Right lobe of liver (tissue), 4 donors: ENCODE results near the gene CASZ1.

Experiments used
- POLR2A ChIP-seq: fragments of 450-650 bp; IDR thresholded peaks from one replicate; pipeline ENCODE4 v1.6.1; 2017; ENCODE audit warnings: antibody characterized with exemption, mild to moderate bottlenecking
- TF ChIP-seq, protein P1 (sequence below), 4 donors: fragments of 200-600 bp in 3 of 4; fragments of 450-650 bp in 1 of 4; IDR thresholded peaks; one replicate each; pipeline versions ENCODE4 v1.5.1 to v1.8.0; 2016 to 2022; ENCODE audit warnings: antibody characterized with exemption in 4 of 4, mild to moderate bottlenecking in 2 of 4
- donor health status: DM: no; HTN: no; CAD: no.
- donor health status: DM: no; HTN: no; CAD: no.
- donor health status: DM: no; HTN: yes; CAD: no.

DNA sequence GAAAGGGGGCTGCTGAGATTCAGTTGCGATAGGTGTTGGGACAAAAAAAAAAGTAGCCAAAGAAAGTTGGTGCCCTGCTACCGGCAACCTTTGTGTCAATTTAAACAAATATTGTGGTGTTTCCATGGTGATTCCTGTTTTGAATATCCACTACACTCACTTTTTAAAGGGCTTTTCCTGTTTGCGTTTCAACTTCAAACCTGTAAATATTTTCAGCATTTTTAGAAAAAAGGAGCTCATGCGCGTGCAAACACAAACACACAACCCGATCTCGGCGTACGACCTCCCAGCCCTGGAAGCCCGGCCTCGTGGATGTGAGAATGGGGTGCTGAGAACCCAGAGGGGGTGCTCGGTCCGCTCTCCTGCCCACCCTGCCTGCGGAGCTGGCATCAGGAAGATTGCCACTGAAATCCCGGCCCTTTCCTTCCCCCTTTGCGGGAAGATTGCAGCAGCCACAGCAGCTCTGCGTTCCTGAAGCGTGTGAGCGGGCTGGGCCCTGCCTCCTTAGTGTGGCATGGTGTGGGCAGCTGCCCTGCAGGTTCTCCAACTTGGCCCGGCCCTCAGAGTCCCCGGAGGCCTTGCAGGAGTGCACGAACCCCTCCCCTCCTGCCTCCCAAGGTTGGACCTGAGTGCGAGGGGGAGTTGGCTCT lies 34.8 kb downstream of the CASZ1 start:
- TF ChIP-seq, protein P1, sequence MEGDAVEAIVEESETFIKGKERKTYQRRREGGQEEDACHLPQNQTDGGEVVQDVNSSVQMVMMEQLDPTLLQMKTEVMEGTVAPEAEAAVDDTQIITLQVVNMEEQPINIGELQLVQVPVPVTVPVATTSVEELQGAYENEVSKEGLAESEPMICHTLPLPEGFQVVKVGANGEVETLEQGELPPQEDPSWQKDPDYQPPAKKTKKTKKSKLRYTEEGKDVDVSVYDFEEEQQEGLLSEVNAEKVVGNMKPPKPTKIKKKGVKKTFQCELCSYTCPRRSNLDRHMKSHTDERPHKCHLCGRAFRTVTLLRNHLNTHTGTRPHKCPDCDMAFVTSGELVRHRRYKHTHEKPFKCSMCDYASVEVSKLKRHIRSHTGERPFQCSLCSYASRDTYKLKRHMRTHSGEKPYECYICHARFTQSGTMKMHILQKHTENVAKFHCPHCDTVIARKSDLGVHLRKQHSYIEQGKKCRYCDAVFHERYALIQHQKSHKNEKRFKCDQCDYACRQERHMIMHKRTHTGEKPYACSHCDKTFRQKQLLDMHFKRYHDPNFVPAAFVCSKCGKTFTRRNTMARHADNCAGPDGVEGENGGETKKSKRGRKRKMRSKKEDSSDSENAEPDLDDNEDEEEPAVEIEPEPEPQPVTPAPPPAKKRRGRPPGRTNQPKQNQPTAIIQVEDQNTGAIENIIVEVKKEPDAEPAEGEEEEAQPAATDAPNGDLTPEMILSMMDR (IDR thresholded peaks at IDR 0.05), result no peak
- no peak for TF ChIP-seq POLR2A
